ENCODE data around the gene WFDC11. TPM values are rescaled to one million over a fixed set of nuclear protein-coding genes. Genes with fewer than 3 reads are reported as not detected.
A peak's percentile ranks its signal among the peaks of the same experiment; 100 is the strongest.
"Not testable (repeated sequence)": the region's sequence is repeated elsewhere in the genome, so short reads cannot be mapped to it uniquely, and the experiment has no call there.

Gene WFDC11
- total and polyA plus RNA-seq, 2 donors from 2014 or later, result not detected

DNA sequence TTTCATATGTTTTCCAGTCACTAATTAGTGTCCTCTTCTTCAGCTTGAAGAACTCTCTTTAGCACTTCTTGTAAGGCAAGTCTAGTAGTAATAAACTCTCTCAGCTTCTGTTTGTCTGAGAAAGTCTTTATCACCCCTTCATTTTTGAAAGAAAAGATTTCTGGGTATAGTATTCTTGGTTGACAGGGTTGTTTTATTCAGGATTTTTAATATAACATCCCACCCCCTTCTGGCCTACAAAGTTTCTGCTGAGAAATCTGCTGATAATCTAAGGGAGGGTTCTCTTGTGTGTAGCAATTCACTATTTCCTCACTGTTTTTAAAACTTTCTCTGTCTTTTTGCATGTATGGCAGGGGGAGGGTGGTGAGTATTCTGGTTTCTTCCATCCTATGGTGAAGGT lies 9.6 kb upstream of the WFDC11 start:
- intact Hi-C loops (cut with DNase I), result no loop called here
- no peaks in the 10 kb centered on the region for H3K27me3 ChIP-seq (ENCODE audit: control insufficient read depth, insufficient read depth, low read length)
- no peaks in the 10 kb centered on the region for H3K36me3 ChIP-seq (ENCODE audit: control insufficient read depth in 2 of 3, insufficient read depth in 3 of 3, low read length in 3 of 3)
- FAIRE-seq (no peak), DNase-seq (no peak)
- no peak overlapping the region for H3K9ac ChIP-seq (ENCODE audit: low read length in 3 of 3)
- H3K27ac ChIP-seq (ENCODE audit: low read depth in 2 of 2, low read length in 2 of 2), result no peak overlapping the region
- peaks cover 0 to 20% (median 17%) of the 10 kb centered on the region in 3 donors for H3K9me3 ChIP-seq (ENCODE audit: control insufficient read depth in 2 of 3, insufficient read depth in 1 of 3, low read length in 3 of 3)
- no peaks in the 10 kb centered on the region for H3K4me1 ChIP-seq (ENCODE audit: control insufficient read depth in 2 of 3, insufficient read depth in 2 of 3, low read depth in 1 of 3, low read length in 3 of 3)
- no peak overlapping the region for H3K4me3 ChIP-seq (ENCODE audit: low read length in 3 of 3)
- TF ChIP-seq, protein P1, sequence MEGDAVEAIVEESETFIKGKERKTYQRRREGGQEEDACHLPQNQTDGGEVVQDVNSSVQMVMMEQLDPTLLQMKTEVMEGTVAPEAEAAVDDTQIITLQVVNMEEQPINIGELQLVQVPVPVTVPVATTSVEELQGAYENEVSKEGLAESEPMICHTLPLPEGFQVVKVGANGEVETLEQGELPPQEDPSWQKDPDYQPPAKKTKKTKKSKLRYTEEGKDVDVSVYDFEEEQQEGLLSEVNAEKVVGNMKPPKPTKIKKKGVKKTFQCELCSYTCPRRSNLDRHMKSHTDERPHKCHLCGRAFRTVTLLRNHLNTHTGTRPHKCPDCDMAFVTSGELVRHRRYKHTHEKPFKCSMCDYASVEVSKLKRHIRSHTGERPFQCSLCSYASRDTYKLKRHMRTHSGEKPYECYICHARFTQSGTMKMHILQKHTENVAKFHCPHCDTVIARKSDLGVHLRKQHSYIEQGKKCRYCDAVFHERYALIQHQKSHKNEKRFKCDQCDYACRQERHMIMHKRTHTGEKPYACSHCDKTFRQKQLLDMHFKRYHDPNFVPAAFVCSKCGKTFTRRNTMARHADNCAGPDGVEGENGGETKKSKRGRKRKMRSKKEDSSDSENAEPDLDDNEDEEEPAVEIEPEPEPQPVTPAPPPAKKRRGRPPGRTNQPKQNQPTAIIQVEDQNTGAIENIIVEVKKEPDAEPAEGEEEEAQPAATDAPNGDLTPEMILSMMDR (IDR thresholded peaks at IDR 0.05; ENCODE audit: borderline replicate concordance, extremely low read depth, insufficient read depth), result no peak

DNA sequence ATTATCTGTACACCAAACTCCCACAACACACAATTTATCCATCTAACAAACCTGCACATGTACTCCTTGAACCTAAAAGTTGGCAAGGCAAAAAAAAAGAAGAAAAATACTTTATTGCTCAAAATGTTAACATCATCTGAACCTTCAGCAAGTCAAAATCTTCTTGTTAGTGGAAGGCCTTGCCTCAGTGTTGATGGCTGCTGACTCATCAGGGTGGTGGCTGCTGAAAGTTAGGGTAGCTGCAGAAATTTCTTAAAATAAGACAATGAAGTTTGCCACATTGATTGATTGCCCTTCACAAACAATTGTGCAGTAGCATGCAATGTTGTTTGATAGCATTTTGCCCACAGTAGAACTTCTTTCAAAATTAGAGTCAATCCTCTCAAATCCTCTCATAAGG lies 2.7 kb upstream of the WFDC11 start:
- H3K27me3 ChIP-seq (ENCODE audit: control insufficient read depth, insufficient read depth, low read length), result no peaks in the 10 kb centered on the region
- no peak for FAIRE-seq
- H3K27ac ChIP-seq (ENCODE audit: low read depth in 2 of 2, low read length in 2 of 2), result no peak overlapping the region
- H3K36me3 ChIP-seq (ENCODE audit: control insufficient read depth in 2 of 3, insufficient read depth in 3 of 3, low read length in 3 of 3), result no peaks in the 10 kb centered on the region
- TF ChIP-seq, protein P1 (IDR thresholded peaks at IDR 0.05; ENCODE audit: borderline replicate concordance, extremely low read depth, insufficient read depth), result no peak
- H3K9me3 ChIP-seq (ENCODE audit: control insufficient read depth in 2 of 3, insufficient read depth in 1 of 3, low read length in 3 of 3), result no peaks in the 10 kb centered on the region
- H3K9ac ChIP-seq (ENCODE audit: low read length in 3 of 3), result no peak overlapping the region
- no peaks in the 10 kb centered on the region for H3K4me1 ChIP-seq (ENCODE audit: control insufficient read depth in 2 of 3, insufficient read depth in 2 of 3, low read depth in 1 of 3, low read length in 3 of 3)
- no peak for DNase-seq
- H3K4me3 ChIP-seq (ENCODE audit: low read length in 3 of 3), result no peak overlapping the region
- intact Hi-C loops (cut with DNase I), result no loop called here

DNA sequence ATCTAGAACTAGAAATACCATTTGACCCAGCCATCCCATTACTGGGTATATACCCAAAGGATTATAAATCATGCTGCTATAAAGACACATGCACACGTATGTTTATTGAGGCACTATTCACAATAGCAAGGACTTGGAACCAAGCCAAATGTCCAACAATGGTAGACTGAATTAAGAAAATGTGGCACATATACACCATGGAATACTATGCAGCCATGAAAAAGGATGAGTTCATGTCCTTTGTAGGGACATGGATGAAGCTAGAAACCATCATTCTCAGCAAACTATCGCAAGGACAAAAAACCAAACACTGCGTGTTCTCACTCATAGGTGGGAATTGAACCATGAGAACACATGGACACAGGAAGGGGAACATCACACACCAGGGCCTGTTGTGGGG lies 13.0 kb downstream of the WFDC11 start:
- H3K36me3 ChIP-seq (ENCODE audit: control insufficient read depth in 2 of 3, insufficient read depth in 3 of 3, low read length in 3 of 3); H3K9ac ChIP-seq (ENCODE audit: low read length in 3 of 3); H3K9me3 ChIP-seq (ENCODE audit: control insufficient read depth in 2 of 3, insufficient read depth in 1 of 3, low read length in 3 of 3); FAIRE-seq; H3K27ac ChIP-seq (ENCODE audit: low read depth in 2 of 2, low read length in 2 of 2); H3K27me3 ChIP-seq (ENCODE audit: control insufficient read depth, insufficient read depth, low read length); intact Hi-C loops (cut with DNase I); H3K4me3 ChIP-seq (ENCODE audit: low read length in 3 of 3); H3K4me1 ChIP-seq (ENCODE audit: control insufficient read depth in 2 of 3, insufficient read depth in 2 of 3, low read depth in 1 of 3, low read length in 3 of 3); DNase-seq: not testable (repeated sequence)

DNA sequence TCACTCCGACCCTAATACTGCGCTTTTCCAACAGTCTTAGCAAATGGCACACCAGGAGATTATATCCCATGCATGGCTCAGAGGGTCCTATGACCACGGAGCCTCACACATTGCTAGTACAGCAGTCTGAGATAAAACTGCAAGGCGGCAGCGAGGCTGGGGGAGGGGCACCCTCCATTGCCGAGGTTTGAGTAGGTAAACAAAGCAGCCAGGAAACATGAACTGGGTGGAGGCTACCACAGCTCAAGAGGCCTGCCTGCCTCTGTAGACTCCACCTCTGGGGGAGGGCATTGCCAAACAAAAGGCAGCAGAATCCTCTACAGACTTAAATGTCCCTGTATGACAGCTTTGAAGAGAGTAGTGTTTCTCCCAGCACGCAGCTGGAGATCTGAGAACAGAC lies 18.3 kb downstream of the WFDC11 start:
- intact Hi-C loops (cut with DNase I); H3K4me3 ChIP-seq (ENCODE audit: low read length in 3 of 3); FAIRE-seq; H3K36me3 ChIP-seq (ENCODE audit: control insufficient read depth in 2 of 3, insufficient read depth in 3 of 3, low read length in 3 of 3); H3K9me3 ChIP-seq (ENCODE audit: control insufficient read depth in 2 of 3, insufficient read depth in 1 of 3, low read length in 3 of 3); H3K9ac ChIP-seq (ENCODE audit: low read length in 3 of 3); H3K4me1 ChIP-seq (ENCODE audit: control insufficient read depth in 2 of 3, insufficient read depth in 2 of 3, low read depth in 1 of 3, low read length in 3 of 3); H3K27me3 ChIP-seq (ENCODE audit: control insufficient read depth, insufficient read depth, low read length); H3K27ac ChIP-seq (ENCODE audit: low read depth in 2 of 2, low read length in 2 of 2): not testable (repeated sequence)
- DNase-seq, result peak in 1 of 5 donors; percentile 18

All from kidney (tissue), 14 donors.